DMS153 (cell line): ENCODE measurements around the gene SH3RF3.

Experiments
- DNase-seq: peaks from one replicate; lab custom pipeline; 2025; lab: John Stamatoyannopoulos, UW

The SH3RF3 gene

DNA sequence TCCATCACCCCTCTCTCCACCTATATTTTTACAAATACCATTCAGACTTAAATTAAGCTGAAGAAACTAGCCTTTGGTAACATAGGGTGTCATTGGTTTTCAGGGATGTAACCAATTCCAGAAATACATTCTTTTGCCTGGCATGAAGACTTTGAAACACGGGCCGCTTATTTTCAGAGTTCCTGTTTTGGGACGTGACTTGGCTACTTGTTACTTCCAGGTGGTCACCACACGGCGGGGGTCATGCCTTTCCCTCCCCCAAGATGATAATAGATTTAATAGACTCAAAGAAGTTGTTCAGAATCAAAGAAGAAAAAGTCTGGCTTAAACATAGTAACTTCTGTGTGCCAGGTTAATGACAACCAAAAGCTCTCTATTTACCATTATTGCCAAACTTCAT, 374.2 kb downstream of the SH3RF3 start:
- DNase-seq = no peak

DNA sequence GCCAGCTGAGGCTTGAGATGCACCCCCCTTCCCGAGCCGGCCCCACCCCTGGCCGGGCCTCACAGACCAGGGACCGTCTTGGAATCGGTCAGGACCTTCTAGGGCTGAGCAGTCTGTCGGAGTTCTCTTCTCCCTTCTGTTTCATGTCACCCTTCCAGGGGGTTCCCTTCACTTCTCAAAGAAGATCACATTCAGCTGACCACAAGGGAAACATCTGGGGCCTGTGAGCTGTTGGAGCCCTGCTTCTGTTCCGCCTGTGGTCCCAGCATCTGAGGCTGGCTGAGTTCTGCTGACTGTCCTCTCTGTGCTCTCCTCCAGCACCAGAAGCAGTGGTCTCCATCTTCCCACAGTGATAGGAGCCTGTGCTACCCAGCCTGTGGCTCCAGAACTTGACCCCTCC, 378.2 kb downstream of the SH3RF3 start:
- no peak for DNase-seq

GRCh38 chr2:109507828-109508227, 378.8 kb downstream of the SH3RF3 start:
- no peak for DNase-seq

GRCh38 chr2:109508556-109508955, 379.6 kb downstream of the SH3RF3 start:
- DNase-seq = no peak

- DNase-seq = peak; percentile 62
These were observed 381.4 kb downstream of the SH3RF3 start for GRCh38 chr2:109510136-109511028.

GRCh38 chr2:109511168-109511567, 382.2 kb downstream of the SH3RF3 start:
- no peak for DNase-seq

DNA sequence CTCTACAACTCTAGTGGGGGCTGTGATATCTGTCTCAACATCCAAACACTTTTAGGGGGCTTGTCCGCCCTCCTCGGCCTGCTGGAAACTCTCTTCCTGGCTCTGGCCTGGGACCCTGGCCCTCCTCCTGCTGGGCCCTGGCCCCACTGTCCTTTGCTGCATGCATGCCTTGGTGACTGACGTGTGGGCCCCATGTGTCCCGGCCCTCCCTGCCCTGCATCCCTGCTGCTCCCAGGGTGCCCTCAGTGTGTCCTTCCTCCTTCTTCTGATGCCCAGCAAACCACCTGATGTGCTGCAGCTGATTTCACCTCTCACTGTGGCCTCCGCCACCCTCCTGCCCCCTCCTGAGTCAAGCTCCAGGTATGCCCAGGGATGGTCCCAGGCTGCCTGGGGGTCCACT, 383.1 kb downstream of the SH3RF3 start:
- no peak for DNase-seq

GRCh38 chr2:109513230-109513629, 384.2 kb downstream of the SH3RF3 start:
- DNase-seq = no peak

DNA sequence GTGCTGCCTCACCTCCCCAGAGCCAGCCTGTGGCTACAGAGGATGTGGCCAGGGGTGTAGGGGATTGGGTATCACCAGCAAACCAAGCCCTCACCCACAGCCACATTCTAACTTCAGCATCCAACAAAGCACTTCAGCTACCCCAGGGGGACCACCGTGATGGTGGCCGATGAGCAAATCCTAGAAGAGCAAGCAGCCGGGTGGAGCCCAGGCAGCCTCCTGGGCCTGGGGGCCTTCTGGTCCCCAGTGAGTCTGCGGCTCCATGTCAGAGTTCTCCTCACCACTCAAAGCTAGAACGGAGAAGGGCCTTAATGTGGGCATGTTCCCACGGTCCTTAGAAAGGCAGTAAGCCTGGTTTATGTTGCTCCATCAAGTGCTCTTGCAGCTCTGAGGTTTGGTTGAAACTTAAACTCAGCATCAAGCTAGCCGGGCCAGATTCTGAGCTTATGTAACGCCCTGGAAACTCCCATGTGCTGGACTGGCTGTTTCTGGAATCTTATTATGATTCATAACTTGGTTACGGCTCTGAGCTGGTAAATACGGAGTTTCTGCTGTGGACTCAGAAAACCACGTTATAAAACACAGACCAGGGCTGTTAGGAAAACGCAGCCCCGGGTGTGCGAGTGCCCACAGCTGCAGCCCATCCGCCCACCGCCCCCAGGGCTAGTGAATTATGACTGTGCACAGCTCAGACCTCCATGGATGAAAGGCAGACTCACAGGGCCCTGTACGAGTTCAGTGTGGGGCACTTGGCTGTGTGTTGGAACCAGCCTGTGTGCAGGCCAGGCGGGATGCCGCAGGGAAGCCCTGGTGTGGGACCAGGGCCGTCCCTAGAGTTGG, 385.0 kb downstream of the SH3RF3 start:
- DNase-seq = no peak

DNA sequence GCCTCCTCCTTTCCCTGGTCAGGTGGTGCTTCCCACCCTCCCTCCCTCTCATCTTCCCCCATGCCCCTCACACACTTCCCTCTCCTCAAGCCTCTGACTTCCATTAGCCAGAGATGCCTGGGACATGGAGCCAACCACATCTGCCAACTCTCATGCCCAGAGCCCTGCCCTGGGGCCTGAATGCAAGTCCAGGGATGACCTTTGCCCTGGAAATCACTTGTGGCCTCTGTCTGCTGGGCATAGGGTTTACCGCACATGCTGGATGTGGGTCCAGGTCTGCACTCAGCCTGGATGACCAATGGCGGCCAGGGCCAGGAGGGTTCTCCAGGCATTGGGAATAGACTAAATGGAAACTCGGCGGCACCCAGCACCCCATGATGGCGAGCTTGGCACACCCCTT, 385.9 kb downstream of the SH3RF3 start:
- no peak for DNase-seq

- DNase-seq = peak; percentile 21
These were observed 387.6 kb downstream of the SH3RF3 start for GRCh38 chr2:109516445-109517117.

- DNase-seq = no peak
These were observed 388.3 kb downstream of the SH3RF3 start for GRCh38 chr2:109517118-109517889.

- no peak for DNase-seq
These were observed 390.5 kb downstream of the SH3RF3 start for GRCh38 chr2:109519513-109519912.

- no peak for DNase-seq
These were observed 392.4 kb downstream of the SH3RF3 start for GRCh38 chr2:109521233-109522062.

GRCh38 chr2:109522063-109522374, 393.0 kb downstream of the SH3RF3 start:
- no peak for DNase-seq

GRCh38 chr2:109523121-109523520, 394.1 kb downstream of the SH3RF3 start:
- DNase-seq = no peak

- DNase-seq = no peak
These were observed 394.7 kb downstream of the SH3RF3 start for GRCh38 chr2:109523536-109524361.

GRCh38 chr2:109525836-109526235, 396.8 kb downstream of the SH3RF3 start:
- DNase-seq = no peak

DNA sequence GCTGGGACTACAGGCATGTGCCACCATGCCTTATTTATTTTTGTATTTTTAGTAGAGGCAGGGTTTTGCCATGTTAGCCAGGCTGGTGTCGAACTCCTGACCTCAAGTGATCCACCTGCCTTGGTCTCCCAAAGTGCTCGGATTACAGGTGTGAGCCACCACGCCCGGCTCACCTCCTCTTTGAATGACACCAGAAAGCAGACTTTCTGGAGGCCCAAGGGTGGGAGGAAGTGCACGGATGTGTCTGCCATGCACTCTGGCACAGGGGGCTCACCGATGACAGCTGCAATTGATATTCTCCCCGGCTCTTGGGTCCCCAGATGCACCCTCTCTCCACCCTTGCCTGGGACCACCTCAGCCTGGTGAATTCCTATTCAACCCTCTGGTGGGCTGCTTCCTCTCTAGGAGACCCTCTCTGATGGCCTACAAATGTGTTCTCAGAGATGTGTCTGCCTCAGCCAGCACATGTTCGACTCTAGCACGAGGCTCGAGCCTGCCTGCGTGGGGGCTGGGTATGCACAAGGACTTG, 397.5 kb downstream of the SH3RF3 start:
- no peak for DNase-seq

GRCh38 chr2:109527079-109527478, 398.1 kb downstream of the SH3RF3 start:
- no peak for DNase-seq
